SKM-1 treated with dmso at 0.1 percent for 144 hours (cell line): ENCODE results near the gene TTLL4.

ENCODE experiments used
- DNase-seq: peaks from one replicate; lab custom pipeline; 2025; ENCODE audit not compliant: unreplicated experiment; lab: John Stamatoyannopoulos, UW

Gene TTLL4

DNA sequence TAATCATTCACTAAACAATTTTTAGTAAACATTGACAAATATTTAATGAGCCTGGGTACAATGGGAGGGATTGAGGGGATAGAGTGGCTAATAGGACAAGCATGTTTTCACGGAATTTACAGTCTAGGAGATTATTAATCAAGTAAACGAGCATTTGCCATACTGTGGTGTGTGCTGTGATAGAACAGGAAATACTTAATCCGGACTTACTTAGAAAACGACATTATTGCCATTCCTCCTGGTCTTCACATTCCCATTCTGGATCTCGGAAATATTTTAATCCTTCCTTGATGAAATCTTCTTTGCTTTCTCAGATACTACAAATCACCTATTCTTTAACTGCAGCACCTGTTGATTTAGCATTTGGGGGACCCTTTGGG lies 905 bp downstream of the TTLL4 start:
- DNase-seq = no peak

- DNase-seq = no peak
These were observed 3.3 kb downstream of the TTLL4 start for GRCh38 chr2:218713922-218714321.

DNA sequence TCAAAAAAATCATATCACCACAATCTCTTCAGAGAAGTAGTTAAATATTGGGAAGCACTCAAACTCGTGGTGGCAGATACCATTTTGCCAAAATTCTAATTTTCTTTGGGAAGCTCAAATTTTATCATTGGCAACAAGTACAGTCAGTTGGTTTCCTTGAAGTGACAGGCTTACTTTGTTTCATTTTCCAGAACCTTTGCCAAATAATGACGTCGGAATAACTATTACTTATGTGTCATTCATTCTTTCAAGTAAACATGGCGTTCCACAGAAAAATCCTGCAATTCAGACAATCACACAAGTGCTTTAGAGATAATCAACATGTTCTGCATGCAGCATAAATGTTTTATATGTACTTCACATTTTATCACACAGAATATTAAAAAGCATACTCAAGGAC lies 5.4 kb downstream of the TTLL4 start:
- no peak for DNase-seq

GRCh38 chr2:218717262-218717661 lies 6.6 kb downstream of the TTLL4 start:
- DNase-seq = no peak

- no peak for DNase-seq
These were observed 7.4 kb downstream of the TTLL4 start for GRCh38 chr2:218718058-218718457.

GRCh38 chr2:218719457-218719856 lies 8.8 kb downstream of the TTLL4 start:
- no peak for DNase-seq

GRCh38 chr2:218720048-218721041 lies 9.7 kb downstream of the TTLL4 start:
- DNase-seq = no peak

- no peak for DNase-seq
These were observed 10.9 kb downstream of the TTLL4 start for GRCh38 chr2:218721488-218721887.

DNA sequence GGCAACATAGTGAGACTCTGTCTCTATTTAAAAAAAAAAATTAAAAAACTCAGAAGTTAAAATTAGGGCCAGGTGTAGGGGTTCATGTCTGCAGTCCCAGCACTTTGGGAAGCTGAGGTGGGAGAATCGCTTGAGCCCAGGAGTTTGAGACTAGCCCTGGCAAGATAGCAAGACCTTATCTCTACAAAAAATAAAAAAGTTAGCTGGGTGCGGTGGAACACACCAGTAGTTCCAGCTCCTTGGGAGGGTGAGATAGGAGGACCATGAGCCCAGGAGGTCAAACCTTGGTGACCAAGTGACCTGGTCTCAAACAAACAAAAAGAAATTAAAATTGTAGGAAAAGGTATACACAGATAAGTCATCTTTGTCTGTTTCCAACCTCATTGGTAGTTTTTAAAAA lies 11.3 kb downstream of the TTLL4 start:
- DNase-seq = no peak

DNA sequence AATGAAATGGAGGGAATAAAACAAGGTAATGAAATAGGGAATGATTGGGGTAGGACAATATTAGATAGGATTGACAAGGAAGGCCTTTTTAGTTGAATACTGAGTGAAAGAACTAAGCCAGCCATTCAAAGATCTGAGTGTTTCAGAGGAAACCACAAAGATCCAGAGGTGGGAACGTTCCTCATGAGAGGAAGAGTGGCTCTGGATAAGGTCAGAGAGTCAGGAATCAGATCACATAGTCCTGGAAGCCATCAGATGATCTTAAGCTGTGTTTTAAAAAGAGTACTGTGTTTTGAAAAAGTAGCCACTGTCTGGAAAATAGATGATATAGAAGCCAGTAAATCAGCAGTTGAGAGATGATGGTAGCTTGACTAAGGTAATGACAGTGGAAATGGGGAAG lies 11.8 kb downstream of the TTLL4 start:
- no peak for DNase-seq

DNA sequence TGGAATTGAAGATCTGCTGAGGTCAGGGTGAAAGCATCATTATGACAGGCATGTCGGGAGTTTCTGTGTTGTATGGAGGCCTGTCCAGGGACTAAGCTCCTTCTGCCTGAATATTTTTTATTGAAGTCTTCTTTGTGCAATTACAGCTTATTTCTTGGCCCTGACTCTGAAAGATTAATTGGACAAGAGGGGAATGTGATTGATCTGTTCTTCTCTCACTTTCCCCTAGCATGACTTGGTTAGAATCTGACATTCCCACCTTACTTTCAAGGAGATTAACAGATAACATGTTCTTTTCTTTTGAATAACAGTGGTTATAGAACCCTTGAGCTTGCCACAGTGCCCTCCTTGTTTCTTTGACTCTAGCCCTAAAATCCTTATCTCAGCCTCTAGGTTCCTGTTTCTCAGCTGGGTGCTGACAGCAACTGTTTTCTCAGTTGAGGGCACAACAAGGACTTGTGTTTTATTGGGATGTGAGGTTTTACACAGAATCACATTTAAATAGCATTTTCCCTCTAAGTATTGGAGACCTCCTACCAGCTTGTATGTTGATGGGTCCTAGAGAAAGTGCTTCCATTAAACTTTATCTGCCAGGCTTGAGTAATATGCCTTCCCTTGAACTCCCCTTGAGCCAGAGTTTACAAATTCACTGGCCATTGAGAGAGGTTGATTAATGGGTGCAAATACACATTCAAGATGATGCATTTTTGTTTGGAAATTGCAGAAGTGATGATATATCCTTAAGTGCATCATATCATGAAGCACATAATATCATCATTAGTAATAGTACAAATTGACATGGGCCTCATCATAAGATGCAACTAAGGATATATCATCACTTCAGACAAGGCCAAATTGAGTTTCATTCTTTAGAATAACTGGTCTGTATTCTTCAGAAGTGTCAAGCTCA lies 12.5 kb downstream of the TTLL4 start:
- DNase-seq = no peak

GRCh38 chr2:218726004-218726574 lies 15.5 kb downstream of the TTLL4 start:
- no peak for DNase-seq

DNA sequence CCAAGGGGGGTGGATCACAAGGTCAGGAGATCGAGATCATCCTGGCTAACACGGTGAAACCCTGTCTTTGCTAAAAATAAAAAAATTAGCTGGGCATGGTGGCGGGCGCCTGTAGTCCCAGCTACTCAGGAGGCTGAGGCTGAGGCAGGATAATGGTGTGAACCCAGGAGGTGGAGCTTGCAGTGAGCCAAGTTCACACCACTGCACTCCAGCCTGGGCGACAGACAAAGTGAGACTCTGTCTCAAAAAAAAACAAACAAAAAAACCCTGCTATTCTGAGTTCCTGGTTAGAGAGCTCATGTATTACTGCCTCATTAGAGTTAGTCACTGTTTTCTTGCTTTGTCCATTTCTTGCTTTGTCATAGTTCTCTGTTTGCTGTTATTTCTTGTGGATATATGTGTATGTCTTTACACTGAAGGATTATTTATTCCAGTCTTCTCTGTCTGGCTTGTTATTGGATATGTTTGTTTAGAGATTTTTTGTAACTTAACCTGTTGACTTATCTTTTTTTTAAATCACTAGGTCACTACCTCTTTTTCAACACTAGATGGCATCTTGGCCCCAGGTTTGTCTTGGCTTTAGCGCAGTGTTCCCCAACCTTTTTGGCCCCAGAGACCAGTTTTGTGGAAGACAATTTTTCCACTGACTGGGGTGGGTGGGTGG lies 17.0 kb downstream of the TTLL4 start:
- DNase-seq = peak; percentile 39

DNA sequence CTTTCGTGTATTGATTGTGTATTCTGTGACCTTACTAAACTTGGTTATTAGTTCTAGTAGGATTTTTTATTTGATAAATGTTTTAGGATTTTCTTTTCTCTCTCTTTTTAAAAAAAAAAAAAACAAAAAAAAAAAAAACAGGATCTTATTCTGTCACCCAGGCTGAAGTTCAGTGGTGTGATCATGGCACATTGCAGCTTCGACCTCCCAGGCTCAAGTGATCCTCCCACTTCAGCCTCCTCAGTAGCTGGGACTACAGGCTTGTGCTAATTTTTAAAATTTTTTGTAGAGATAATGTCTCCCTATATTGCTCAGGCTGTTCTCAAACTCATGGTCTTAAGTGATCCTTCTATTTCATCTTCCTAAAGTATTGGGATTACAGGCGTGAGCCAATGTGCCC lies 19.0 kb downstream of the TTLL4 start:
- no peak for DNase-seq

GRCh38 chr2:218732052-218732760 lies 21.6 kb downstream of the TTLL4 start:
- DNase-seq = no peak

DNA sequence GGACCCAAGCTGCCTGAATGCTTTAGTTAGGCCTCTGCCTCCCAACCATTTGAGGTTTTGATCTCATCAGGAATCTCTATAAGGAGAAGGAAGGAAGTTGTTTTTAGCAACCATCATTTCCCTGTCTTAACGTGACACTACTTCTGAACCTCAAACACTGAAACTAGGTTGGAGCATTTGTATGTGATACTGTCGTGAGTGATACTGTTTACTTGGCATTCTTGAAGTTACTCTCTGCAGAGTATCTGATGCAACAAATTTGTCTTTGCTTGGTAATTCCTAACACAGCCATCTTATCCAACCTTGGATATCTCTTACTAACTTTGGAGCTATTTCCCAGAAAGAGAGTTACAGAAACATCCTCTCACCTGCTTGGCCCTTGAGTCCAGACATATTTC lies 22.1 kb downstream of the TTLL4 start:
- no peak for DNase-seq

- peak; percentile 97 for DNase-seq
These were observed 22.8 kb downstream of the TTLL4 start for GRCh38 chr2:218733171-218734021.

DNA sequence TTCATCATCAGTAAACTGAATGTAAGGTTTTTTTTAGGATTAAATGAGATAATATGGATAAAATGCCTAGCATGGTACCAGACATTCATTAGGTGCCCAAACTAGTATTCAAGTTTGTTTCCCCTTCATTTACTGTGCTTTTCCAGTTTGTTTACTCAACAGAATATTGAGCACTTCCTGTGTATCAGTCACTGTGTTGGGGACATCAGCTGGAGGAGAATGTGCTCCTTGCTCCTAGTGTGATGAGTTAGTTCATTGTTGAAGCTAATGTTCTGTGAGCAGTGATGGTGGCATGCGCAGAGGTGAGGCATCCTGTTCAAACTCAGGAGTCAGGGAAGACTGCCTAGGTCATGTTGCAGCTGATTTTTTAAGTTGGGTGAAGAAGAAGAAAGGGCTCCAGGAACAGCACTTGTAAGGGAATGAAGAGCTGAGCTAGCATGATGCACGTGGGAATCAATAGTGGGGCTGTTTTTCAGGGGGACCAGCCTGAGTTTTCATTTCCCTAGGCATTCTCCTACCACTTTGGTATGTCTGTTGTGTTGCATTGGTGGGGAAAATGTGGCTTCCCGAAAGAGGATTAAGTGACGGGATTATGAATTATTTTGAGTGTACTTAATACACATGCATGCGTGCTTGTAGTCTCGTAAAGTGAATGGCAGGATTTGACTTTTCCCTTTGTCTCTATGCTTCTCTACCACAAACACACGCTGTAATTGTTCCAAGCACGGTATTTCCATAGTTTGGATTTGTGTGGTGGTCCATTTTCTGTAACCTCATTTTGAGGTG lies 23.7 kb downstream of the TTLL4 start:
- DNase-seq = no peak

DNA sequence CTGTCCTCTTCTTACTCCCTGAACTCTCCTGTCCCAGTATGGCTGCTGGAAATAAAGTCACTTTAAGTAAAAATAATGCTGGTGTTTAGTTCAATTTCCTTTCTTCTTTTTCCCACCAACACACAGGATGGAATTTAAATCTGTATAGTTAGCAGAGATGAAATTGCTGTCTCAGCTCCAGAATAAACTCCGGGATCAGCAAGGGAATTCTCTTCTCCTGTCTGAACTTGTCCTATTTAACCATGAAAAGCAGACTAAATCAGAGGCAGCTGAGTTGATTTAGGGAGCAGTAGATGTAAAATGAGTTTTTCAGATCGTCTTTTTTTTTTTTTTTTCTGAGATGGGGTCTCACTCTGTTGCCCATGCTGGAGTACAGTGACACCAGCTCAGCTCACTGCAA lies 25.9 kb downstream of the TTLL4 start:
- no peak for DNase-seq
